Measurements from ENCODE around the gene PSMA6.

PSMA6 gene

GRCh38 chr14:35268946-35269345 lies 23.2 kb upstream of the PSMA6 start:
- DNase-seq (ENCODE audit: low read depth): no peak
- TF ChIP-seq CTCF (IDR thresholded peaks at IDR 0.05; ENCODE audit: low read depth, low read length): no peak
- TF ChIP-seq MYC (IDR thresholded peaks at IDR 0.05; ENCODE audit: low read depth, low read length): no peak
- TF ChIP-seq MAX (IDR thresholded peaks at IDR 0.05; ENCODE audit: low read depth, low read length): no peak
- TF ChIP-seq POLR2A (IDR thresholded peaks at IDR 0.05; ENCODE audit: extremely low read depth, insufficient read length): no peak
- no peak overlapping the region for H3K4me3 ChIP-seq (ENCODE audit: low read depth, low read length)

- no peak for DNase-seq (ENCODE audit: low read depth)
- H3K4me3 ChIP-seq (ENCODE audit: low read depth, low read length): no peak overlapping the region
Measured at GRCh38 chr14:35274805-35275204, 17.4 kb upstream of the PSMA6 start.

GRCh38 chr14:35277179-35277578 lies 15.0 kb upstream of the PSMA6 start:
- DNase-seq (ENCODE audit: low read depth): no peak

More at GRCh38 chr14:35274805-35275204, 17.4 kb upstream of the PSMA6 start:
- TF ChIP-seq MYC (IDR thresholded peaks at IDR 0.05; ENCODE audit: low read depth, low read length) (no peak), MAX (IDR thresholded peaks at IDR 0.05; ENCODE audit: low read depth, low read length) (no peak), CTCF (IDR thresholded peaks at IDR 0.05; ENCODE audit: low read depth, low read length) (no peak), POLR2A (IDR thresholded peaks at IDR 0.05; ENCODE audit: extremely low read depth, insufficient read length) (no peak)

GRCh38 chr14:35279369-35279768 lies 12.8 kb upstream of the PSMA6 start:
- no peak for TF ChIP-seq MAX (IDR thresholded peaks at IDR 0.05; ENCODE audit: low read depth, low read length)
- no peak for TF ChIP-seq POLR2A (IDR thresholded peaks at IDR 0.05; ENCODE audit: extremely low read depth, insufficient read length)
- TF ChIP-seq CTCF (IDR thresholded peaks at IDR 0.05; ENCODE audit: low read depth, low read length): no peak
- no peak for TF ChIP-seq MYC (IDR thresholded peaks at IDR 0.05; ENCODE audit: low read depth, low read length)
- DNase-seq (ENCODE audit: low read depth): no peak

More at GRCh38 chr14:35277179-35277578, 15.0 kb upstream of the PSMA6 start:
- H3K4me3 ChIP-seq (ENCODE audit: low read depth, low read length): no peak overlapping the region
- no peak for TF ChIP-seq CTCF (IDR thresholded peaks at IDR 0.05; ENCODE audit: low read depth, low read length)
- no peak for TF ChIP-seq MYC (IDR thresholded peaks at IDR 0.05; ENCODE audit: low read depth, low read length)
- no peak for TF ChIP-seq POLR2A (IDR thresholded peaks at IDR 0.05; ENCODE audit: extremely low read depth, insufficient read length)
- no peak for TF ChIP-seq MAX (IDR thresholded peaks at IDR 0.05; ENCODE audit: low read depth, low read length)

GRCh38 chr14:35281341-35281740 lies 10.8 kb upstream of the PSMA6 start:
- TF ChIP-seq MAX (IDR thresholded peaks at IDR 0.05; ENCODE audit: low read depth, low read length) (no peak), POLR2A (IDR thresholded peaks at IDR 0.05; ENCODE audit: extremely low read depth, insufficient read length) (no peak), MYC (IDR thresholded peaks at IDR 0.05; ENCODE audit: low read depth, low read length) (no peak), CTCF (IDR thresholded peaks at IDR 0.05; ENCODE audit: low read depth, low read length) (no peak)
- H3K4me3 ChIP-seq (ENCODE audit: low read depth, low read length): no peak overlapping the region
- DNase-seq (ENCODE audit: low read depth): no peak

More at GRCh38 chr14:35279369-35279768, 12.8 kb upstream of the PSMA6 start:
- no peak overlapping the region for H3K4me3 ChIP-seq (ENCODE audit: low read depth, low read length)

All from NB4 (cell line).